ENCODE measurements around the gene ST8SIA2.

DNA sequence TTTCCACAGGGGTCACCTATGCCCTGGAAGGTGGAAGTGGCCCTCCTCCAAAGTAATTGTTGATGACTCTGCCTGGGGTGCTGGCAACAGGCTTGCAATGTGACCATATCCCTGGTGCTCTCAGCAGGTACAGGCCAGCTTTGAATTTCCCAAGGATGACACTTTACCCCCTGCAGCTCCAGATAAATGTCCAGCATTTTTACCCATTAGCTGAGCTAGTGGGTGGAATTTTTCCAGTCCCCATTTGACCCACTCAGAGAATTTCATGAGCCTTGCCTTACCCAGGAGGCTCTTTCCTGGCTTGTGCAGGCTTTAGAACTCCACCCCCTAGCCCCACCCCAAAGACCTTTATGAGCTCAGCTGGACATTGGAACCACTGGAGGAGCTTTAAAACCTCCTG is 77.6 kb downstream of the ST8SIA2 start:
- no peak for TF ChIP-seq MYBL2 (CRISPR knock-in tag; IDR thresholded peaks at IDR 0.05)
- TF ChIP-seq, protein P1, sequence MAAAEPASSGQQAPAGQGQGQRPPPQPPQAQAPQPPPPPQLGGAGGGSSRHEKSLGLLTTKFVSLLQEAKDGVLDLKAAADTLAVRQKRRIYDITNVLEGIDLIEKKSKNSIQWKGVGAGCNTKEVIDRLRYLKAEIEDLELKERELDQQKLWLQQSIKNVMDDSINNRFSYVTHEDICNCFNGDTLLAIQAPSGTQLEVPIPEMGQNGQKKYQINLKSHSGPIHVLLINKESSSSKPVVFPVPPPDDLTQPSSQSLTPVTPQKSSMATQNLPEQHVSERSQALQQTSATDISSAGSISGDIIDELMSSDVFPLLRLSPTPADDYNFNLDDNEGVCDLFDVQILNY (CRISPR knock-in tag; IDR thresholded peaks at IDR 0.05): no peak
- TF ChIP-seq ATF1 (CRISPR knock-in tag; IDR thresholded peaks at IDR 0.05): no peak
- TF ChIP-seq, protein P2, sequence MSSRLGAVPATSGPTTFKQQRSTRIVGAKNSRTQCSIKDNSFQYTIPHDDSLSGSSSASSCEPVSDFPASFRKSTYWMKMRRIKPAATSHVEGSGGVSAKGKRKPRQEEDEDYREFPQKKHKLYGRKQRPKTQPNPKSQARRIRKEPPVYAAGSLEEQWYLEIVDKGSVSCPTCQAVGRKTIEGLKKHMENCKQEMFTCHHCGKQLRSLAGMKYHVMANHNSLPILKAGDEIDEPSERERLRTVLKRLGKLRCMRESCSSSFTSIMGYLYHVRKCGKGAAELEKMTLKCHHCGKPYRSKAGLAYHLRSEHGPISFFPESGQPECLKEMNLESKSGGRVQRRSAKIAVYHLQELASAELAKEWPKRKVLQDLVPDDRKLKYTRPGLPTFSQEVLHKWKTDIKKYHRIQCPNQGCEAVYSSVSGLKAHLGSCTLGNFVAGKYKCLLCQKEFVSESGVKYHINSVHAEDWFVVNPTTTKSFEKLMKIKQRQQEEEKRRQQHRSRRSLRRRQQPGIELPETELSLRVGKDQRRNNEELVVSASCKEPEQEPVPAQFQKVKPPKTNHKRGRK (CRISPR knock-in tag; IDR thresholded peaks at IDR 0.05; ENCODE audit: borderline replicate concordance): no peak
- TF ChIP-seq CREB1 (CRISPR knock-in tag; IDR thresholded peaks at IDR 0.05): no peak
- TF ChIP-seq ZNF138 (CRISPR knock-in tag; conservative IDR thresholded peaks at IDR 0.05): no peak
- TF ChIP-seq, protein P3, sequence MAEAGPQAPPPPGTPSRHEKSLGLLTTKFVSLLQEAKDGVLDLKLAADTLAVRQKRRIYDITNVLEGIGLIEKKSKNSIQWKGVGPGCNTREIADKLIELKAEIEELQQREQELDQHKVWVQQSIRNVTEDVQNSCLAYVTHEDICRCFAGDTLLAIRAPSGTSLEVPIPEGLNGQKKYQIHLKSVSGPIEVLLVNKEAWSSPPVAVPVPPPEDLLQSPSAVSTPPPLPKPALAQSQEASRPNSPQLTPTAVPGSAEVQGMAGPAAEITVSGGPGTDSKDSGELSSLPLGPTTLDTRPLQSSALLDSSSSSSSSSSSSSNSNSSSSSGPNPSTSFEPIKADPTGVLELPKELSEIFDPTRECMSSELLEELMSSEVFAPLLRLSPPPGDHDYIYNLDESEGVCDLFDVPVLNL (CRISPR knock-in tag; IDR thresholded peaks at IDR 0.05; ENCODE audit: borderline replicate concordance, low read depth): no peak
- no peak for TF ChIP-seq NFYB (CRISPR knock-in tag; conservative IDR thresholded peaks at IDR 0.05; ENCODE audit: low read depth)
- no peak for TF ChIP-seq JUN (CRISPR knock-in tag; IDR thresholded peaks at IDR 0.05)

All from WTC11 (cell line).